Brain microvascular endothelial cell (primary cell): ENCODE measurements around the gene PNMA6E.

Experiments used
- DNase-seq: peaks from one replicate; pipeline ENCODE4 v3.0.0-alpha.2; 2020
- H3K27ac ChIP-seq: fragments of 250-450 bp; sonication (Bioruptor Pico); 2 replicates; pipeline ENCODE4 v1.5.1; 2020; ENCODE audit warnings: mild to moderate bottlenecking, moderate library complexity
- H3K27me3 ChIP-seq: fragments of 250-450 bp; sonication (Bioruptor Pico); replicated peaks from 2 replicates; pipeline ENCODE4 v1.5.1; 2020; ENCODE audit warnings: mild to moderate bottlenecking
- H3K36me3 ChIP-seq: fragments of 250-450 bp; sonication (Bioruptor Pico); replicated peaks from 2 replicates; pipeline ENCODE4 v1.5.1; 2020; ENCODE audit warnings: mild to moderate bottlenecking
- H3K4me3 ChIP-seq: 2 replicates; pipeline ENCODE4 v1.5.1; 2011; ENCODE audit warnings: low read depth, mild to moderate bottlenecking, control low read depth, low read length, moderate library complexity
- CTCF ChIP-seq: IDR thresholded peaks from 2 replicates; pipeline ENCODE4 v1.5.1; 2011; ENCODE audit warnings: low read depth, mild to moderate bottlenecking, moderate library complexity, low read length, control low read depth, inconsistent platforms; ENCODE audit errors: missing control alignments
- in situ Hi-C: cut with HindIII; loops from 2 replicates; pipeline ENCODE4 v1.10.0; 2017; ENCODE audit warnings: low sequenced_read_pairs, low pct_ligation_motif_present

The PNMA6E gene

GRCh38 chrX:153411988-153412574 is 10.9 kb upstream of the PNMA6E start:
- peaks cover 3% of the 10 kb centered on the region for H3K27me3 ChIP-seq
- DNase-seq, result no peak
- in situ Hi-C loops, result no loop called here
- no peak for TF ChIP-seq CTCF
- H3K4me3 ChIP-seq, result no peak overlapping the region
- no peaks in the 10 kb centered on the region for H3K36me3 ChIP-seq
- no peak overlapping the region for H3K27ac ChIP-seq

- TF ChIP-seq CTCF, result no peak
- in situ Hi-C loops, result no loop called here
- Histone ChIP-seq H3K27ac (no peak within 1 kb of the TSS), H3K4me3 (peak within 1 kb of the TSS; percentile 46), H3K36me3 (no peaks in the 10 kb centered on the region), H3K27me3 (peaks cover 3% of the 10 kb centered on the region)
- DNase-seq, result no peak
Measured at GRCh38 chrX:153411255-153411987, 10.3 kb upstream of the PNMA6E start, which contains the start of gene ZFP92. ZFP92 (plus strand) TSS chrX:153411472; CDS start chrX:153418323, 6,851 bp downstream.

- Histone ChIP-seq H3K27me3 (peaks cover 3% of the 10 kb centered on the region), H3K27ac (no peak overlapping the region), H3K4me3 (peak overlapping the region; percentile 15), H3K36me3 (no peaks in the 10 kb centered on the region)
- no peak for TF ChIP-seq CTCF
- DNase-seq, result no peak
- in situ Hi-C loops, result no loop called here
Measured at GRCh38 chrX:153410888-153411254, 9.7 kb upstream of the PNMA6E start.

GRCh38 chrX:153410373-153410772 is 9.2 kb upstream of the PNMA6E start:
- Histone ChIP-seq H3K27ac (no peak overlapping the region), H3K27me3 (peaks cover 3% of the 10 kb centered on the region), H3K4me3 (no peak overlapping the region), H3K36me3 (no peaks in the 10 kb centered on the region)
- TF ChIP-seq CTCF, result no peak
- DNase-seq, result no peak
- in situ Hi-C loops, result no loop called here

GRCh38 chrX:153409414-153410101 is 8.4 kb upstream of the PNMA6E start:
- Histone ChIP-seq H3K36me3 (no peaks in the 10 kb centered on the region), H3K27ac (no peak overlapping the region), H3K4me3 (no peak overlapping the region), H3K27me3 (peaks cover 3% of the 10 kb centered on the region)
- TF ChIP-seq CTCF, result no peak
- in situ Hi-C loops, result no loop called here
- no peak for DNase-seq
